ENCODE results near the gene STX3.
A peak's percentile ranks its signal among the peaks of the same experiment; 100 is the strongest.

Gene STX3

GRCh38 chr11:59822989-59823566, 67.9 kb downstream of the STX3 start:
- no peak overlapping the region for H3K4ac ChIP-seq (ENCODE audit: low read depth, low read length)
- H3K4me1 ChIP-seq (ENCODE audit: control insufficient read depth, low read depth, low read length): no peaks in the 10 kb centered on the region
- no peaks in the 10 kb centered on the region for H3K36me3 ChIP-seq (ENCODE audit: control insufficient read depth, insufficient read depth, low read length)
- no peaks in the 10 kb centered on the region for H3K79me1 ChIP-seq (ENCODE audit: low read length)
- H3K23ac ChIP-seq (ENCODE audit: low read length): no peak overlapping the region
- no peak overlapping the region for H2BK120ac ChIP-seq (ENCODE audit: low read depth, low read length)
- H3K18ac ChIP-seq (ENCODE audit: low read length): no peak overlapping the region
- no peak overlapping the region for H4K5ac ChIP-seq (ENCODE audit: low read length)
- H4K8ac ChIP-seq (ENCODE audit: low read depth, low read length): no peak overlapping the region
- H3K4me3 ChIP-seq (ENCODE audit: low read length): no peak overlapping the region
- no peaks in the 10 kb centered on the region for H3K79me2 ChIP-seq (ENCODE audit: control insufficient read depth, insufficient read depth, low read length)
- H3K27me3 ChIP-seq (ENCODE audit: insufficient read depth, low read length, poor library complexity): no peaks in the 10 kb centered on the region
- H2BK5ac ChIP-seq (ENCODE audit: low read length): no peak overlapping the region
- no CpG with 5 or more reads among the region's 9 CpGs for WGBS (ENCODE audit: extremely low coverage, insufficient coverage, low lambda C conversion rate)
- H2AK5ac ChIP-seq (ENCODE audit: low read length): no peak overlapping the region
- H3K27ac ChIP-seq (ENCODE audit: low read depth, low read length): no peak overlapping the region
- H3K56ac ChIP-seq (ENCODE audit: low read length): no peak overlapping the region
- H2BK15ac ChIP-seq (replicated peaks; ENCODE audit: low read depth): no peak overlapping the region
- DNase-seq: peak; percentile 58
- H3K9ac ChIP-seq (ENCODE audit: low read length): no peak overlapping the region
- no peak overlapping the region for H3K4me2 ChIP-seq (ENCODE audit: low read length)

GRCh38 chr11:59829358-59829757, 74.2 kb downstream of the STX3 start:
- Histone ChIP-seq H3K4me2 (ENCODE audit: low read length) (no peak overlapping the region), H3K27ac (ENCODE audit: low read depth, low read length) (no peak overlapping the region), H3K4me1 (ENCODE audit: control insufficient read depth, low read depth, low read length) (no peaks in the 10 kb centered on the region), H3K36me3 (ENCODE audit: control insufficient read depth, insufficient read depth, low read length) (no peaks in the 10 kb centered on the region), H3K23ac (ENCODE audit: low read length) (no peak overlapping the region), H3K9ac (ENCODE audit: low read length) (no peak overlapping the region), H2AK5ac (ENCODE audit: low read length) (no peak overlapping the region), H4K5ac (ENCODE audit: low read length) (no peak overlapping the region), H3K4ac (ENCODE audit: low read depth, low read length) (no peak overlapping the region), H2BK120ac (ENCODE audit: low read depth, low read length) (no peak overlapping the region), H3K79me1 (ENCODE audit: low read length) (no peaks in the 10 kb centered on the region), H2BK5ac (ENCODE audit: low read length) (no peak overlapping the region), H3K56ac (ENCODE audit: low read length) (no peak overlapping the region), H3K18ac (ENCODE audit: low read length) (no peak overlapping the region), H3K27me3 (ENCODE audit: insufficient read depth, low read length, poor library complexity) (no peaks in the 10 kb centered on the region), H4K8ac (ENCODE audit: low read depth, low read length) (no peak overlapping the region), H2BK15ac (replicated peaks; ENCODE audit: low read depth) (no peak overlapping the region), H3K4me3 (ENCODE audit: low read length) (no peak overlapping the region), H3K79me2 (ENCODE audit: control insufficient read depth, insufficient read depth, low read length) (no peaks in the 10 kb centered on the region)
- no CpG with 5 or more reads among the region's 3 CpGs for WGBS (ENCODE audit: extremely low coverage, insufficient coverage, low lambda C conversion rate)
- no peak for DNase-seq

- Histone ChIP-seq H3K56ac (ENCODE audit: low read length) (no peak overlapping the region), H3K4me1 (ENCODE audit: control insufficient read depth, low read depth, low read length) (no peaks in the 10 kb centered on the region), H3K4me3 (ENCODE audit: low read length) (no peak overlapping the region), H4K5ac (ENCODE audit: low read length) (no peak overlapping the region), H3K23ac (ENCODE audit: low read length) (no peak overlapping the region), H2BK5ac (ENCODE audit: low read length) (no peak overlapping the region), H3K27ac (ENCODE audit: low read depth, low read length) (no peak overlapping the region), H2AK5ac (ENCODE audit: low read length) (no peak overlapping the region), H3K27me3 (ENCODE audit: insufficient read depth, low read length, poor library complexity) (no peaks in the 10 kb centered on the region), H2BK120ac (ENCODE audit: low read depth, low read length) (no peak overlapping the region), H3K4me2 (ENCODE audit: low read length) (no peak overlapping the region), H4K8ac (ENCODE audit: low read depth, low read length) (no peak overlapping the region), H3K36me3 (ENCODE audit: control insufficient read depth, insufficient read depth, low read length) (no peaks in the 10 kb centered on the region), H3K79me2 (ENCODE audit: control insufficient read depth, insufficient read depth, low read length) (no peaks in the 10 kb centered on the region), H2BK15ac (replicated peaks; ENCODE audit: low read depth) (no peak overlapping the region), H3K9ac (ENCODE audit: low read length) (no peak overlapping the region), H3K4ac (ENCODE audit: low read depth, low read length) (no peak overlapping the region), H3K18ac (ENCODE audit: low read length) (no peak overlapping the region), H3K79me1 (ENCODE audit: low read length) (no peaks in the 10 kb centered on the region)
- DNase-seq: no peak
- WGBS (ENCODE audit: extremely low coverage, insufficient coverage, low lambda C conversion rate): no CpG with 5 or more reads among the region's 2 CpGs
Observed at GRCh38 chr11:59833602-59834001, 78.4 kb downstream of the STX3 start.

DNA sequence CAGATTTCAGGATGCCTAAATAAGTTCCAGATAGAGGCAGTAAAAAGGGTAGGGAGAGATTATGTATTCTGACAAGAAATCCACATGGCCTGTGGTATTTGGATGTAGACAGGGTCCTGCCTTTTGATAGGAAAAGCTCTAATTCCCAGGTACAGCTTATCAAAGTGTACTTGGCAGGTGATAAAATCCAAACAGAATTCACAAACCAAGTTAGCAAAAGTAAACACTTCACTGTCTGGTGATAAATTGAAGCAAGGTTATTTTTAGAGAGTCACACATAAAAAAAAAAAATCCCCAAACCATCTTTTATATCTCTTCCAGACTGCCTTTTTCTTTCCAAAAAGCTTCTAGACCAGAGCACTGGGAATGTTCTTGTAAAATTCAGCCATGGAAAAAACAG, 84.4 kb downstream of the STX3 start:
- no peak overlapping the region for H3K4ac ChIP-seq (ENCODE audit: low read depth, low read length)
- no peak overlapping the region for H3K56ac ChIP-seq (ENCODE audit: low read length)
- no peak overlapping the region for H3K9ac ChIP-seq (ENCODE audit: low read length)
- no peak overlapping the region for H2BK120ac ChIP-seq (ENCODE audit: low read depth, low read length)
- H3K27me3 ChIP-seq (ENCODE audit: insufficient read depth, low read length, poor library complexity): no peaks in the 10 kb centered on the region
- H3K4me3 ChIP-seq (ENCODE audit: low read length): no peak overlapping the region
- no peak overlapping the region for H3K27ac ChIP-seq (ENCODE audit: low read depth, low read length)
- H3K23ac ChIP-seq (ENCODE audit: low read length): no peak overlapping the region
- H3K18ac ChIP-seq (ENCODE audit: low read length): no peak overlapping the region
- H4K8ac ChIP-seq (ENCODE audit: low read depth, low read length): no peak overlapping the region
- H2BK5ac ChIP-seq (ENCODE audit: low read length): no peak overlapping the region
- no peak overlapping the region for H4K5ac ChIP-seq (ENCODE audit: low read length)
- H3K36me3 ChIP-seq (ENCODE audit: control insufficient read depth, insufficient read depth, low read length): no peaks in the 10 kb centered on the region
- no peaks in the 10 kb centered on the region for H3K4me1 ChIP-seq (ENCODE audit: control insufficient read depth, low read depth, low read length)
- no peak overlapping the region for H3K4me2 ChIP-seq (ENCODE audit: low read length)
- no peaks in the 10 kb centered on the region for H3K79me2 ChIP-seq (ENCODE audit: control insufficient read depth, insufficient read depth, low read length)
- H3K79me1 ChIP-seq (ENCODE audit: low read length): no peaks in the 10 kb centered on the region
- no peak for DNase-seq
- H2AK5ac ChIP-seq (ENCODE audit: low read length): no peak overlapping the region
- H2BK15ac ChIP-seq (replicated peaks; ENCODE audit: low read depth): no peak overlapping the region

DNA sequence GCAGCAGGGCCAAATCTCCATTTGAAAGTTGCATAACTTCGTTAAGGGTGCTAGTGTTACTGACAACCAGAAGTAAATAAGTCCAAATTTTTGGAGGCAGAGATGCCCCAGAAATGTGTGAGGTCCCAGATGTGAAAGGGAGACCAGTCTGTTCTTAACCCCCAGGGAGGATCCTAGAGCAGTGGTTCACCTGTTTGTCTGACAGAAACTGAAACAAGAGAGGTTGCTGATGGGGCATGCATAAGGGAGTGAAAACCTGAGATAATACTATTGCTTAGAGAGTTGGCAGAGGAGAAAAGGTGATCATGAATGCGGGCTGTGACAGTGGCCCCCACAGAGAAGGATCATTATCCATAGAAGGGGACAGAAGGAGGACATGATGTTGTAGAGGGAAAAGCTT, 86.3 kb downstream of the STX3 start:
- Histone ChIP-seq H3K23ac (ENCODE audit: low read length) (no peak overlapping the region), H3K56ac (ENCODE audit: low read length) (no peak overlapping the region), H3K4me3 (ENCODE audit: low read length) (no peak overlapping the region), H2AK5ac (ENCODE audit: low read length) (no peak overlapping the region), H3K27ac (ENCODE audit: low read depth, low read length) (no peak overlapping the region), H3K4me2 (ENCODE audit: low read length) (no peak overlapping the region), H3K36me3 (ENCODE audit: control insufficient read depth, insufficient read depth, low read length) (no peaks in the 10 kb centered on the region), H3K9ac (ENCODE audit: low read length) (no peak overlapping the region), H3K18ac (ENCODE audit: low read length) (no peak overlapping the region), H3K79me1 (ENCODE audit: low read length) (no peaks in the 10 kb centered on the region), H3K79me2 (ENCODE audit: control insufficient read depth, insufficient read depth, low read length) (no peaks in the 10 kb centered on the region), H2BK15ac (replicated peaks; ENCODE audit: low read depth) (no peak overlapping the region), H4K5ac (ENCODE audit: low read length) (no peak overlapping the region), H2BK5ac (ENCODE audit: low read length) (no peak overlapping the region), H3K4me1 (ENCODE audit: control insufficient read depth, low read depth, low read length) (no peaks in the 10 kb centered on the region), H4K8ac (ENCODE audit: low read depth, low read length) (no peak overlapping the region), H2BK120ac (ENCODE audit: low read depth, low read length) (no peak overlapping the region), H3K4ac (ENCODE audit: low read depth, low read length) (no peak overlapping the region), H3K27me3 (ENCODE audit: insufficient read depth, low read length, poor library complexity) (no peaks in the 10 kb centered on the region)
- no peak for DNase-seq
- WGBS (ENCODE audit: extremely low coverage, insufficient coverage, low lambda C conversion rate): no CpG with 5 or more reads among the region's 2 CpGs

- Histone ChIP-seq H3K4me3 (ENCODE audit: low read length) (no peak overlapping the region), H3K79me1 (ENCODE audit: low read length) (no peaks in the 10 kb centered on the region), H3K79me2 (ENCODE audit: control insufficient read depth, insufficient read depth, low read length) (no peaks in the 10 kb centered on the region), H2BK120ac (ENCODE audit: low read depth, low read length) (no peak overlapping the region), H3K4me1 (ENCODE audit: control insufficient read depth, low read depth, low read length) (no peaks in the 10 kb centered on the region), H4K8ac (ENCODE audit: low read depth, low read length) (no peak overlapping the region), H3K4ac (ENCODE audit: low read depth, low read length) (no peak overlapping the region), H2BK5ac (ENCODE audit: low read length) (no peak overlapping the region), H3K23ac (ENCODE audit: low read length) (no peak overlapping the region), H3K4me2 (ENCODE audit: low read length) (no peak overlapping the region), H2AK5ac (ENCODE audit: low read length) (no peak overlapping the region), H3K27me3 (ENCODE audit: insufficient read depth, low read length, poor library complexity) (no peaks in the 10 kb centered on the region), H3K36me3 (ENCODE audit: control insufficient read depth, insufficient read depth, low read length) (no peaks in the 10 kb centered on the region), H4K5ac (ENCODE audit: low read length) (no peak overlapping the region), H2BK15ac (replicated peaks; ENCODE audit: low read depth) (no peak overlapping the region), H3K27ac (ENCODE audit: low read depth, low read length) (no peak overlapping the region), H3K18ac (ENCODE audit: low read length) (no peak overlapping the region), H3K9ac (ENCODE audit: low read length) (no peak overlapping the region), H3K56ac (ENCODE audit: low read length) (no peak overlapping the region)
- no CpG with 5 or more reads among the region's 12 CpGs for WGBS (ENCODE audit: extremely low coverage, insufficient coverage, low lambda C conversion rate)
- DNase-seq: no peak
Observed at GRCh38 chr11:59842316-59842715, 87.1 kb downstream of the STX3 start.

All from mesendoderm (in vitro differentiated cells).